ENCODE results near the gene GCC2.
"Not testable (repeated sequence)": the region's sequence is repeated elsewhere in the genome, so short reads cannot be mapped to it uniquely, and the experiment has no call there.

- TF ChIP-seq, protein P1, sequence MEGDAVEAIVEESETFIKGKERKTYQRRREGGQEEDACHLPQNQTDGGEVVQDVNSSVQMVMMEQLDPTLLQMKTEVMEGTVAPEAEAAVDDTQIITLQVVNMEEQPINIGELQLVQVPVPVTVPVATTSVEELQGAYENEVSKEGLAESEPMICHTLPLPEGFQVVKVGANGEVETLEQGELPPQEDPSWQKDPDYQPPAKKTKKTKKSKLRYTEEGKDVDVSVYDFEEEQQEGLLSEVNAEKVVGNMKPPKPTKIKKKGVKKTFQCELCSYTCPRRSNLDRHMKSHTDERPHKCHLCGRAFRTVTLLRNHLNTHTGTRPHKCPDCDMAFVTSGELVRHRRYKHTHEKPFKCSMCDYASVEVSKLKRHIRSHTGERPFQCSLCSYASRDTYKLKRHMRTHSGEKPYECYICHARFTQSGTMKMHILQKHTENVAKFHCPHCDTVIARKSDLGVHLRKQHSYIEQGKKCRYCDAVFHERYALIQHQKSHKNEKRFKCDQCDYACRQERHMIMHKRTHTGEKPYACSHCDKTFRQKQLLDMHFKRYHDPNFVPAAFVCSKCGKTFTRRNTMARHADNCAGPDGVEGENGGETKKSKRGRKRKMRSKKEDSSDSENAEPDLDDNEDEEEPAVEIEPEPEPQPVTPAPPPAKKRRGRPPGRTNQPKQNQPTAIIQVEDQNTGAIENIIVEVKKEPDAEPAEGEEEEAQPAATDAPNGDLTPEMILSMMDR (IDR thresholded peaks at IDR 0.05) = not testable (repeated sequence)
- TF ChIP-seq POLR2A (IDR thresholded peaks at IDR 0.05) = not testable (repeated sequence)
Measured at GRCh38 chr2:108435578-108435977, 13.4 kb upstream of the GCC2 start.
